Esophagus squamous epithelium (tissue), 4 donors: ENCODE measurements around the gene SFRP2.

Source experiments
- POLR2A ChIP-seq, 4 donors: fragments of 450-650 bp; IDR thresholded peaks; one replicate each; pipeline ENCODE4 v1.6.1; 2017; ENCODE audit warnings: antibody characterized with exemption in 4 of 4, mild to moderate bottlenecking in 4 of 4, moderate library complexity in 3 of 4
- TF ChIP-seq, protein P1 (sequence below), 6 experiments: fragments of 450-650 bp in 4 of 6; fragments of 200-600 bp in 2 of 6; sonication (generic) in 2 of 6; IDR thresholded peaks; one replicate each; pipeline ENCODE4 v1.5.1; 2016 to 2019; ENCODE audit warnings: antibody characterized with exemption in 6 of 6, mild to moderate bottlenecking in 4 of 6, moderate library complexity in 4 of 6

DNA sequence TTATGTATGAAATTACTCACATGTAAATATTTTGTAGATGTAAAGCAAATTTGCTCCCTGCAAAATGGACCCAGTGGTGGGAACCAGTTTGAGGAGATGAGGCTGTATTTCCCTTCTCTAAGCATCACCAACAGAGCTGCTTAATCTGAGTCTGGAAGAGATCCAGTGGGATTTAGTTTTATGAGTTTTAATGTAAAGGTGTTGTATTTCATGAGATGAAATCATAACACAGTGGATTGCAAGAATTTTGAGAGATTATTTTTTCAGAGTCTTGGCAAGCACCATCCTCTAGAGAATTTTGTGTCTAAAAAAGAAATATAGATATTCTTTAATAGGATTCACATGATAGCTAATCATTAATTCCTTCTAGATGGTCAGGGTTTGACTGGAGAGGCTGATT is 35.6 kb upstream of the SFRP2 start:
- TF ChIP-seq, protein P1, sequence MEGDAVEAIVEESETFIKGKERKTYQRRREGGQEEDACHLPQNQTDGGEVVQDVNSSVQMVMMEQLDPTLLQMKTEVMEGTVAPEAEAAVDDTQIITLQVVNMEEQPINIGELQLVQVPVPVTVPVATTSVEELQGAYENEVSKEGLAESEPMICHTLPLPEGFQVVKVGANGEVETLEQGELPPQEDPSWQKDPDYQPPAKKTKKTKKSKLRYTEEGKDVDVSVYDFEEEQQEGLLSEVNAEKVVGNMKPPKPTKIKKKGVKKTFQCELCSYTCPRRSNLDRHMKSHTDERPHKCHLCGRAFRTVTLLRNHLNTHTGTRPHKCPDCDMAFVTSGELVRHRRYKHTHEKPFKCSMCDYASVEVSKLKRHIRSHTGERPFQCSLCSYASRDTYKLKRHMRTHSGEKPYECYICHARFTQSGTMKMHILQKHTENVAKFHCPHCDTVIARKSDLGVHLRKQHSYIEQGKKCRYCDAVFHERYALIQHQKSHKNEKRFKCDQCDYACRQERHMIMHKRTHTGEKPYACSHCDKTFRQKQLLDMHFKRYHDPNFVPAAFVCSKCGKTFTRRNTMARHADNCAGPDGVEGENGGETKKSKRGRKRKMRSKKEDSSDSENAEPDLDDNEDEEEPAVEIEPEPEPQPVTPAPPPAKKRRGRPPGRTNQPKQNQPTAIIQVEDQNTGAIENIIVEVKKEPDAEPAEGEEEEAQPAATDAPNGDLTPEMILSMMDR (IDR thresholded peaks at IDR 0.05) = no peak
- TF ChIP-seq POLR2A (IDR thresholded peaks at IDR 0.05) = no peak
